HG03025 (cell line): Measurements from ENCODE around the gene ATF4.
"Not testable (repeated sequence)": the region's sequence is repeated elsewhere in the genome, so short reads cannot be mapped to it uniquely, and the experiment has no call there.

ENCODE experiments used
- ATAC-seq: cut with Tn5 transposase; IDR thresholded peaks from one replicate; pipeline ENCODE4 v1.9.1; 2021; ENCODE audit warnings: mild to moderate bottlenecking, moderate library complexity; ENCODE audit not compliant: unreplicated experiment, low FRiP score

ATF4 gene

GRCh38 chr22:39507021-39507420 lies 13.3 kb upstream of the ATF4 start:
- not testable (repeated sequence) for ATAC-seq

- ATAC-seq, result no peak
Observed at GRCh38 chr22:39508393-39508792, 12.0 kb upstream of the ATF4 start.

- ATAC-seq, result no peak
Observed at GRCh38 chr22:39510529-39511149, 9.7 kb upstream of the ATF4 start.

GRCh38 chr22:39511226-39511625 lies 9.1 kb upstream of the ATF4 start:
- ATAC-seq, result no peak

GRCh38 chr22:39512026-39512425 lies 8.3 kb upstream of the ATF4 start:
- ATAC-seq, result no peak

GRCh38 chr22:39513791-39514190 lies 6.6 kb upstream of the ATF4 start:
- ATAC-seq, result no peak

GRCh38 chr22:39514373-39514973 lies 5.9 kb upstream of the ATF4 start:
- no peak for ATAC-seq

GRCh38 chr22:39515266-39516050 lies 4.9 kb upstream of the ATF4 start:
- ATAC-seq, result no peak

GRCh38 chr22:39517470-39517869 lies 2.9 kb upstream of the ATF4 start:
- ATAC-seq, result no peak

- no peak for ATAC-seq
Observed at GRCh38 chr22:39518144-39518786, 2.1 kb upstream of the ATF4 start.

GRCh38 chr22:39518996-39519680 lies 1.2 kb upstream of the ATF4 start:
- no peak for ATAC-seq

GRCh38 chr22:39519681-39520225 lies 609 bp upstream of the ATF4 start:
- ATAC-seq, result peak; percentile 59

GRCh38 chr22:39521106-39521885 lies 934 bp downstream of the ATF4 start:
- ATAC-seq, result peak; percentile 9

- ATAC-seq, result not testable (repeated sequence)
Observed at GRCh38 chr22:39522091-39522490, 1.7 kb downstream of the ATF4 start.

GRCh38 chr22:39522567-39523300 lies 2.4 kb downstream of the ATF4 start:
- no peak for ATAC-seq

- no peak for ATAC-seq
Observed at GRCh38 chr22:39524089-39524752, 3.9 kb downstream of the ATF4 start.

GRCh38 chr22:39524753-39525657 lies 4.6 kb downstream of the ATF4 start:
- ATAC-seq, result no peak

- no peak for ATAC-seq
Observed at GRCh38 chr22:39525658-39525975, 5.3 kb downstream of the ATF4 start.
